Right atrium auricular region (tissue), 2 donors: ENCODE measurements around the gene BASP1. TPM values are rescaled to one million over a fixed set of nuclear protein-coding genes. Genes with fewer than 3 reads are reported as not detected.
A peak's percentile ranks its signal among the peaks of the same experiment; 100 is the strongest.
"Not testable (repeated sequence)": the region's sequence is repeated elsewhere in the genome, so short reads cannot be mapped to it uniquely, and the experiment has no call there.

Experiments used
- DNase-seq: peaks from one replicate; pipeline ENCODE4 v3.0.0-alpha.2; 2019; ENCODE audit warnings: low spot score
- H3K27ac ChIP-seq, 2 donors: fragments of 200-600 bp; sonication (generic); 1 replicate in 1 of 2; 2 replicates in 1 of 2; pipeline ENCODE4 v1.5.1; 2016 to 2019
- H3K27me3 ChIP-seq, 2 donors: fragments of 200-600 bp; sonication (generic); one replicate each; pipeline versions ENCODE4 v1.5.1 to v1.6.0; 2017 to 2019
- H3K36me3 ChIP-seq: fragments of 200-600 bp; sonication (generic); one replicate; pipeline ENCODE4 v1.5.1; 2016
- H3K4me1 ChIP-seq, 2 donors: fragments of 200-600 bp; sonication (generic); one replicate each; pipeline versions ENCODE4 v1.5.1 to v1.6.0; 2017 to 2019
- H3K4me3 ChIP-seq, 2 donors: fragments of 200-600 bp; sonication (generic); 1 replicate in 1 of 2; 2 replicates in 1 of 2; pipeline ENCODE4 v1.5.1; 2017 to 2019; ENCODE audit warnings: mild to moderate bottlenecking in 1 of 2, moderate library complexity in 1 of 2
- H3K9me3 ChIP-seq, 2 donors: fragments of 200-600 bp; sonication (generic); one replicate each; pipeline ENCODE4 v1.5.1; 2019
- CTCF ChIP-seq, 2 donors: fragments of 200-600 bp; sonication (generic); IDR thresholded peaks; one replicate each; pipeline ENCODE4 v1.5.1; 2019; ENCODE audit warnings: antibody characterized with exemption in 2 of 2
- total RNA-seq, 2 donors: library from RNA; depleted of rRNA; stranded (reverse); fragments of >200 nt; gene quantifications; one replicate each; pipeline ENCODE4 v1.1.0, GENCODE V29; 2016

Gene BASP1
- total RNA-seq, 2 donors from 2014 or later, result 8.3 to 18.4 TPM

- H3K4me3 ChIP-seq, result no peak overlapping the region
- no peaks in the 10 kb centered on the region for H3K36me3 ChIP-seq
- no peak for DNase-seq
- no peaks in the 10 kb centered on the region for H3K4me1 ChIP-seq
- no peak overlapping the region for H3K27ac ChIP-seq
- H3K9me3 ChIP-seq, result no peaks in the 10 kb centered on the region
- no peak for TF ChIP-seq CTCF (IDR thresholded peaks at IDR 0.05)
- H3K27me3 ChIP-seq, result no peaks in the 10 kb centered on the region
Measured at GRCh38 chr5:17302106-17302505, 84.7 kb downstream of the BASP1 start.

GRCh38 chr5:17302604-17303003 is 85.2 kb downstream of the BASP1 start:
- TF ChIP-seq CTCF (IDR thresholded peaks at IDR 0.05), result no peak
- Histone ChIP-seq H3K4me1 (no peaks in the 10 kb centered on the region), H3K27ac (no peak overlapping the region), H3K27me3 (no peaks in the 10 kb centered on the region), H3K36me3 (no peaks in the 10 kb centered on the region), H3K4me3 (no peak overlapping the region), H3K9me3 (no peaks in the 10 kb centered on the region)
- DNase-seq, result peak; percentile 71

- H3K27me3 ChIP-seq, result no peaks in the 10 kb centered on the region
- no peak overlapping the region for H3K4me3 ChIP-seq
- no peaks in the 10 kb centered on the region for H3K4me1 ChIP-seq
- H3K9me3 ChIP-seq, result no peaks in the 10 kb centered on the region
- TF ChIP-seq CTCF (IDR thresholded peaks at IDR 0.05), result no peak
- no peak for DNase-seq
- no peaks in the 10 kb centered on the region for H3K36me3 ChIP-seq
- no peak overlapping the region for H3K27ac ChIP-seq
Measured at GRCh38 chr5:17304282-17304681, 86.9 kb downstream of the BASP1 start.

- Histone ChIP-seq H3K27ac (peak overlapping the region in 1 of 2 donors; percentile 16), H3K36me3 (no peaks in the 10 kb centered on the region), H3K4me3 (no peak overlapping the region), H3K9me3 (no peaks in the 10 kb centered on the region), H3K4me1 (no peaks in the 10 kb centered on the region), H3K27me3 (no peaks in the 10 kb centered on the region)
- no peak for DNase-seq
- no peak for TF ChIP-seq CTCF (IDR thresholded peaks at IDR 0.05)
Measured at GRCh38 chr5:17305017-17305416, 87.6 kb downstream of the BASP1 start.

- TF ChIP-seq CTCF (IDR thresholded peaks at IDR 0.05), result no peak
- no peak overlapping the region for H3K4me3 ChIP-seq
Measured at GRCh38 chr5:17305964-17306725, 88.7 kb downstream of the BASP1 start.

GRCh38 chr5:17306726-17307091 is 89.3 kb downstream of the BASP1 start:
- Histone ChIP-seq H3K9me3 (no peaks in the 10 kb centered on the region), H3K27me3 (no peaks in the 10 kb centered on the region), H3K4me1 (no peaks in the 10 kb centered on the region), H3K36me3 (no peaks in the 10 kb centered on the region), H3K4me3 (no peak overlapping the region), H3K27ac (peak overlapping the region in 1 of 2 donors; percentile 27)
- no peak for TF ChIP-seq CTCF (IDR thresholded peaks at IDR 0.05)
- DNase-seq, result no peak

More at GRCh38 chr5:17305964-17306725, 88.7 kb downstream of the BASP1 start:
- Histone ChIP-seq H3K4me1 (no peaks in the 10 kb centered on the region), H3K27me3 (no peaks in the 10 kb centered on the region), H3K36me3 (no peaks in the 10 kb centered on the region), H3K27ac (peak overlapping the region in 1 of 2 donors; percentile 27), H3K9me3 (no peaks in the 10 kb centered on the region)
- peak; percentile 84 for DNase-seq

GRCh38 chr5:17307440-17307839 is 90.0 kb downstream of the BASP1 start:
- not testable (repeated sequence) for H3K9me3 ChIP-seq, H3K36me3 ChIP-seq, H3K27me3 ChIP-seq, H3K4me1 ChIP-seq, DNase-seq, H3K4me3 ChIP-seq, H3K27ac ChIP-seq
